Breast epithelium (tissue), 3 donors: Measurements from ENCODE around the gene CNOT11.
"Not testable (repeated sequence)": the region's sequence is repeated elsewhere in the genome, so short reads cannot be mapped to it uniquely, and the experiment has no call there.

ENCODE experiments used
- POLR2A ChIP-seq: fragments of 450-650 bp; IDR thresholded peaks from one replicate; pipeline ENCODE4 v1.6.1; 2016; ENCODE audit warnings: antibody characterized with exemption, mild to moderate bottlenecking, moderate library complexity
- POLR2AphosphoS5 ChIP-seq, 3 donors: sonication (generic); formaldehyde crosslinking; IDR thresholded peaks; one replicate each; pipeline ENCODE4 v1.6.1; 2017; ENCODE audit warnings: antibody characterized with exemption in 3 of 3

DNA sequence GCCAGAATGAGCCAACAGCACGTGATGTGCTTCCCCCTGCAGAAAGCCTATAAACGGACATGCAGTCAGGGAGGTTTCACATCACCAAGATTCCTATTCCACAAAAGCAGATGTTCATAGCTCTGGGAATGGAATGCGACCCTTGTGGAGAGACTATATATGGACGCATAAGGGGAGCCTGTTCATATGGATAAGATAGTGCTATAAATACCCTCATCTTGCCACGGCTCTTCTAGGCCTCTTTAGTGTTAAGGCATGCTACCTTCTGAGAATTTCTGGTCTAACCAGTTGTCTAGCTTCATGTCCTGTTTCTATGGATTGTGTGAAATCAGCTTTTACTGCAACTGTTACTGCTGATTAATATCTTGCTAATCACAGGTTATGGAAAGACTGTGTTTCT is 14.7 kb upstream of the CNOT11 start:
- TF ChIP-seq POLR2AphosphoS5 (IDR thresholded peaks at IDR 0.05); POLR2A: not testable (repeated sequence)
